GM03348 (cell line): ENCODE results near the gene PPIB.
A peak's percentile ranks its signal among the peaks of the same experiment; 100 is the strongest.

Experiments used
- DNase-seq: peaks from one replicate; pipeline ENCODE4 v3.0.0; 2012; ENCODE audit warnings: low spot score

Gene PPIB

GRCh38 chr15:64158363-64159134 is 4.3 kb downstream of the PPIB start:
- no peak for DNase-seq

GRCh38 chr15:64157599-64158125 is 5.2 kb downstream of the PPIB start:
- DNase-seq: no peak

- DNase-seq: no peak
Measured at GRCh38 chr15:64156652-64157331, 6.0 kb downstream of the PPIB start.

GRCh38 chr15:64155802-64156651 is 6.8 kb downstream of the PPIB start:
- DNase-seq: no peak

GRCh38 chr15:64153480-64154367 is 9.1 kb downstream of the PPIB start:
- peak; percentile 96 for DNase-seq

GRCh38 chr15:64152507-64153387 is 10.1 kb downstream of the PPIB start:
- peak; percentile 19 for DNase-seq

- DNase-seq: peak; percentile 42
Measured at GRCh38 chr15:64151727-64152506, 10.9 kb downstream of the PPIB start, which contains the start of gene SNX22. TSS of gene SNX22 (plus strand) at chr15:64151731. CDS start at chr15:64151776, 45 bp downstream.

- DNase-seq: no peak
Measured at GRCh38 chr15:64149893-64150578, 12.8 kb downstream of the PPIB start.

GRCh38 chr15:64149424-64149823 is 13.4 kb downstream of the PPIB start:
- no peak for DNase-seq

- DNase-seq: no peak
Measured at GRCh38 chr15:64148581-64148980, 14.2 kb downstream of the PPIB start.

GRCh38 chr15:64148168-64148567 is 14.7 kb downstream of the PPIB start:
- no peak for DNase-seq

GRCh38 chr15:64146885-64147681 is 15.7 kb downstream of the PPIB start:
- DNase-seq: no peak

GRCh38 chr15:64146520-64146884 is 16.3 kb downstream of the PPIB start:
- no peak for DNase-seq

- DNase-seq: no peak
Measured at GRCh38 chr15:64146041-64146440, 16.8 kb downstream of the PPIB start.

- DNase-seq: no peak
Measured at GRCh38 chr15:64144565-64145281, 18.1 kb downstream of the PPIB start.

- DNase-seq: no peak
Measured at GRCh38 chr15:64144192-64144564, 18.6 kb downstream of the PPIB start.

GRCh38 chr15:64143276-64143675 is 19.5 kb downstream of the PPIB start:
- DNase-seq: no peak
